Body of pancreas (tissue), 4 donors: ENCODE data around the gene IFI44L. TPM values are rescaled to one million over a fixed set of nuclear protein-coding genes. Genes with fewer than 3 reads are reported as not detected.

Source experiments
- ATAC-seq: fragments of 150-250 bp; one replicate; pipeline ENCODE4 v1.9.1; 2016
- DNase-seq, 4 donors: peaks; one replicate each; pipeline ENCODE4 v3.0.0-alpha.2; 2019
- H3K27ac ChIP-seq, 4 donors: fragments of 200-600 bp; sonication (generic); 1 replicate in 3 of 4; 2 replicates in 1 of 4; pipeline versions ENCODE4 v1.5.1 to v1.6.1; 2016 to 2019; ENCODE audit warnings: mild to moderate bottlenecking in 1 of 4, mixed read lengths in 1 of 4, moderate library complexity in 1 of 4
- H3K27me3 ChIP-seq, 2 donors: fragments of 200-600 bp; sonication (generic); one replicate each; pipeline ENCODE4 v1.6.0; 2016; ENCODE audit warnings: mild to moderate bottlenecking in 1 of 2
- H3K36me3 ChIP-seq, 2 donors: fragments of 200-600 bp; sonication (generic); replicated peaks in 1 of 2; 2 replicates each; pipeline ENCODE4 v1.5.1; 2016; ENCODE audit warnings: low read depth in 2 of 2; ENCODE audit not compliant: insufficient read depth in 1 of 2
- H3K4me1 ChIP-seq: fragments of 200-600 bp; sonication (generic); one replicate; pipeline ENCODE4 v1.6.0; 2016
- H3K4me3 ChIP-seq, 2 donors: fragments of 200-600 bp; sonication (generic); 1 replicate in 1 of 2; 2 replicates in 1 of 2; pipeline ENCODE4 v1.5.1; 2016 to 2019
- H3K9me3 ChIP-seq, 3 donors: fragments of 200-600 bp; sonication (generic); 1 replicate in 2 of 3; 2 replicates in 1 of 3; pipeline ENCODE4 v1.5.1; 2016
- POLR2A ChIP-seq, 3 donors: fragments of 450-650 bp; IDR thresholded peaks; one replicate each; pipeline ENCODE4 v1.6.1; 2016; ENCODE audit warnings: antibody characterized with exemption in 3 of 3, mild to moderate bottlenecking in 2 of 3
- WGBS, 2 donors: methylation state at CpG; one replicate each; pipeline ENCODE4 v1.1.5; 2017; 5-methylcytosine and 5-hydroxymethylcytosine counted together
- intact Hi-C: fragments of 100-400 bp; cut with DNase I; formaldehyde crosslinking; loops from one replicate; pipeline ENCODE4 v1.15.1; 2023
- total RNA-seq, 2 donors: library from RNA; depleted of rRNA; stranded (reverse); fragments of >200 nt; gene quantifications; one replicate each; pipeline ENCODE4 v1.1.0, GENCODE V29; 2016
- TF ChIP-seq, protein P1 (sequence below), 7 experiments: fragments of 450-650 bp in 4 of 7; fragments of 200-600 bp in 3 of 7; sonication (generic) in 3 of 7; IDR thresholded peaks; one replicate each; pipeline ENCODE4 v1.5.1; 2016 to 2019; ENCODE audit warnings: antibody characterized with exemption in 7 of 7

IFI44L gene
- total RNA-seq, 2 donors from 2014 or later: 0.99 to 3.9 TPM

DNA sequence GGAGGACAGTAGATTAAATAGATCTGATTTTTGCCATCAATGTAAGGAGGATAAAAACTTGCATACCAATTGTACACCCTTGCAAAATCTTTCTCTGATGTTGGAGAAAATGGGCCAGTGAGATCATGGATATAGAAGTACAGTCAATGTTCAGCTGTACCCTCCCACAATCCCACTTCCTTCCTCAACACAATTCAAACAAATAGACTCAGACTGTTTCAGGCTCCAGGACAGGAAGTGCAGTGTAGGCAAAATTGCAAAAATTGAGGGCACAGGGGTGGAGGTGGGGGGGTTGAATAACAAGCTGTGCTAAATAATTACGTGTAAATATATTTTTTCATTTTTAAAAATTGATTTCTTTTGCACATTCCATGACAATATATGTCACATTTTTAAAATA is 25.5 kb downstream of the IFI44L start:
- Histone ChIP-seq H3K27me3 (no peaks in the 10 kb centered on the region), H3K36me3 (no peaks in the 10 kb centered on the region), H3K27ac (peak overlapping the region in 1 of 4 donors; percentile 13), H3K4me3 (no peak overlapping the region), H3K4me1 (no peaks in the 10 kb centered on the region), H3K9me3 (peaks cover 0 to 3% (median 0%) of the 10 kb centered on the region in 3 donors)
- 38 to 44% methylated on average over 1 of the region's 1 CpG for WGBS, 2 donors
- no peak for DNase-seq
- intact Hi-C loops: no loop called here
- ATAC-seq: no peak
- TF ChIP-seq, protein P1, sequence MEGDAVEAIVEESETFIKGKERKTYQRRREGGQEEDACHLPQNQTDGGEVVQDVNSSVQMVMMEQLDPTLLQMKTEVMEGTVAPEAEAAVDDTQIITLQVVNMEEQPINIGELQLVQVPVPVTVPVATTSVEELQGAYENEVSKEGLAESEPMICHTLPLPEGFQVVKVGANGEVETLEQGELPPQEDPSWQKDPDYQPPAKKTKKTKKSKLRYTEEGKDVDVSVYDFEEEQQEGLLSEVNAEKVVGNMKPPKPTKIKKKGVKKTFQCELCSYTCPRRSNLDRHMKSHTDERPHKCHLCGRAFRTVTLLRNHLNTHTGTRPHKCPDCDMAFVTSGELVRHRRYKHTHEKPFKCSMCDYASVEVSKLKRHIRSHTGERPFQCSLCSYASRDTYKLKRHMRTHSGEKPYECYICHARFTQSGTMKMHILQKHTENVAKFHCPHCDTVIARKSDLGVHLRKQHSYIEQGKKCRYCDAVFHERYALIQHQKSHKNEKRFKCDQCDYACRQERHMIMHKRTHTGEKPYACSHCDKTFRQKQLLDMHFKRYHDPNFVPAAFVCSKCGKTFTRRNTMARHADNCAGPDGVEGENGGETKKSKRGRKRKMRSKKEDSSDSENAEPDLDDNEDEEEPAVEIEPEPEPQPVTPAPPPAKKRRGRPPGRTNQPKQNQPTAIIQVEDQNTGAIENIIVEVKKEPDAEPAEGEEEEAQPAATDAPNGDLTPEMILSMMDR (IDR thresholded peaks at IDR 0.05): no peak
- TF ChIP-seq POLR2A (IDR thresholded peaks at IDR 0.05): no peak

DNA sequence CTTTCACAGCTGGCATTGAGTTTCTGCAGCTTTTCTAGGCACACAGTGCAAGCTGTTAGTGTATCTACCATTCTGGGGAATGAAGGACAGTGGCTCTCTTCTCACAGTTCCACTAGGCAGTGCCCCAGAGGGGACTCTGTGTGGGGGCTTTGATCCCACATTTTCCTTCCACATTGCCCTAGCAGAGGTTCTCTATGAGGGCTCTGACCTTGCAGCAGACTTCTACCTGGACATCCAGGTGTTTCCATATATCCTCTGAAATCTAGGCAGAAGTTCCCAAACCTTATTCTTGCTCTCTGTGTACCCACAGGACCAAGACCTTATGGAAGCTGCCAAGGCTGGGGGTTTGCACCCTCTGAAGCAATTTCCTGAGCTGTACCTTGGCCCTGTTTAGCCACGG is 27.0 kb downstream of the IFI44L start:
- H3K27me3 ChIP-seq: no peaks in the 10 kb centered on the region
- no peak for DNase-seq
- H3K4me3 ChIP-seq: no peak overlapping the region
- TF ChIP-seq POLR2A (IDR thresholded peaks at IDR 0.05): no peak
- TF ChIP-seq, protein P1 (IDR thresholded peaks at IDR 0.05): no peak
- peaks cover 4% of the 10 kb centered on the region for H3K4me1 ChIP-seq
- WGBS, 2 donors: 67 to 100% methylated on average over 1 of the region's 1 CpG
- H3K9me3 ChIP-seq: peaks cover 0 to 3% (median 0%) of the 10 kb centered on the region in 3 donors
- intact Hi-C loops: no loop called here
- no peak for ATAC-seq
- no peaks in the 10 kb centered on the region for H3K36me3 ChIP-seq
- no peak overlapping the region for H3K27ac ChIP-seq

DNA sequence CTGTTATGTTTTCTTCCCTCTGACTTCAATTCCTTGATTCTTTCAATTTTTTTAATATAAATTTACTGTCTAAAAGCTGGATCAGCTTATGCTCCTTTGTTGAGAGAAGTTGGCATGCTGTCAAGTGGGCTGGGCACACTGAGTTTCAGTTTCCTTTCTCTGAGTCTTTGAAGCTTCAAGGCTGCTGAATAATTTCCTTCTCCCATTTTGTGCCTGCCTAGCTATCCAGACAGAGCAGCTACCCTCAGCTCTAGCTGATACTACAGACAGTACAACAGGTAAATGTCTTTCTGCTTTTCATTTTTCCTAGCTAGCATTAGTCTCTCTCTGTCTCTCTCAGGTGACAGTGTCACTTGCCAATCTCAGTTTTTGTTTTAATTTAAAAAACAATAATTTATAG is 29.4 kb downstream of the IFI44L start, which contains the start of gene IFI44:
IFI44 (plus strand) TSS at position 204 of the 400 bp plus-strand sequence. CDS start 365 bp downstream, outside the sequence.
- peaks cover 0 to 3% (median 0%) of the 10 kb centered on the region in 3 donors for H3K9me3 ChIP-seq
- peak within 1 kb of the TSS in 1 of 2 donors; percentile 4 for H3K4me3 ChIP-seq
- no peaks in the 10 kb centered on the region for H3K27me3 ChIP-seq
- H3K4me1 ChIP-seq: peaks cover 4% of the 10 kb centered on the region
- DNase-seq (peak; percentile 79 to 94 (median 87)), ATAC-seq (peak; percentile 92)
- peak in 2 of 3 donors; percentile 46 to 54 for TF ChIP-seq POLR2A (IDR thresholded peaks at IDR 0.05)
- TF ChIP-seq, protein P1 (IDR thresholded peaks at IDR 0.05): no peak
- intact Hi-C loops: no loop called here
- peak within 1 kb of the TSS in 2 of 4 donors; percentile 50 to 77 for H3K27ac ChIP-seq
- H3K36me3 ChIP-seq: no peaks in the 10 kb centered on the region

DNA sequence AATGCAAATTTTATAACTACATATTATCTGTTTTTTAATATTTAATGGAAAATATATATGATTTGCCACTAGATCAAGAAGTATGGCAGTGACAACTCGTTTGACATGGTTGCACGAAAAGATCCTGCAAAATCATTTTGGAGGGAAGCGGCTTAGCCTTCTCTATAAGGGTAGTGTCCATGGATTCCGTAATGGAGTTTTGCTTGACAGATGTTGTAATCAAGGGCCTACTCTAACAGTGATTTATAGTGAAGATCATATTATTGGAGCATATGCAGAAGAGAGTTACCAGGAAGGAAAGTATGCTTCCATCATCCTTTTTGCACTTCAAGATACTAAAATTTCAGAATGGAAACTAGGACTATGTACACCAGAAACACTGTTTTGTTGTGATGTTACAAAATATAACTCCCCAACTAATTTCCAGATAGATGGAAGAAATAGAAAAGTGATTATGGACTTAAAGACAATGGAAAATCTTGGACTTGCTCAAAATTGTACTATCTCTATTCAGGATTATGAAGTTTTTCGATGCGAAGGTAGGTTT is 29.9 kb downstream of the IFI44L start:
- H3K36me3 ChIP-seq: no peaks in the 10 kb centered on the region
- H3K4me1 ChIP-seq: peaks cover 4% of the 10 kb centered on the region
- H3K9me3 ChIP-seq: peaks cover 0 to 3% (median 0%) of the 10 kb centered on the region in 3 donors
- H3K27ac ChIP-seq: peak overlapping the region in 2 of 4 donors; percentile 50 to 77
- ATAC-seq: no peak
- H3K27me3 ChIP-seq: no peaks in the 10 kb centered on the region
- H3K4me3 ChIP-seq: peak overlapping the region in 1 of 2 donors; percentile 4
- intact Hi-C loops: no loop called here
- 59 to 70% methylated on average over 6 of the region's 6 CpGs for WGBS, 2 donors
- no peak for DNase-seq
- no peak for TF ChIP-seq POLR2A (IDR thresholded peaks at IDR 0.05)
- TF ChIP-seq, protein P1 (IDR thresholded peaks at IDR 0.05): no peak

DNA sequence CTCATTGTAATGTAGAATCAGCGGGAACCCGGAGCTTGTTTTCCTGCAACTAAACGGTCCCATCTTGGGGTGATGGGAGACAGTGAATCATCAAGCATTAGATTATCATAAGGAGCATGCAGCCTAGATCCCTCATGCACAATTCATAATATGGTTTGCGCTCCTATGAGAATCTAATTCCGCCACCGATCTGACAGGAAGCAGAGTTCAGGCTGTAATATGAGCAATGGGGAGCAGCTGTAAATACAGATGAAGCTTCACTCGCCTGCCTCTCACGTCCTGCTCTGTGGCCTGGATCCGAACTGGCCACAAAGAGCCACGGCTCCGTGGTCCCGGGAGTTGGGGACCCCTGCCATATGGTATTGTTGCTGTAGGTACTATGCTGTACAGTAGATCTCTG is 31.0 kb downstream of the IFI44L start:
- WGBS, 2 donors: 66 to 80% methylated on average over 12 of the region's 12 CpGs
- intact Hi-C loops: no loop called here
- ATAC-seq (no peak), DNase-seq (peak in 1 of 4 donors; percentile 39)
- Histone ChIP-seq H3K36me3 (no peaks in the 10 kb centered on the region), H3K4me3 (no peak overlapping the region), H3K27ac (peak overlapping the region in 1 of 4 donors; percentile 2), H3K27me3 (no peaks in the 10 kb centered on the region), H3K4me1 (peaks cover 4% of the 10 kb centered on the region), H3K9me3 (peaks cover 0 to 3% (median 0%) of the 10 kb centered on the region in 3 donors)
- TF ChIP-seq, protein P1 (IDR thresholded peaks at IDR 0.05): no peak
